ENCODE data around the gene RNF213. TPM values are rescaled to one million over a fixed set of nuclear protein-coding genes. Genes with fewer than 3 reads are reported as not detected.

The RNF213 gene
- total RNA-seq, 1 experiment from 2014 or later: 70.5 TPM

GRCh38 chr17:80443498-80443897 is 182.8 kb downstream of the RNF213 start:
- no peaks in the 10 kb centered on the region; the same call in 1 of the 2 replicates for H3K4me1 Mint-ChIP-seq
- no peak overlapping the region for H3K4me3 Mint-ChIP-seq
- H3K9me3 Mint-ChIP-seq: no peaks in the 10 kb centered on the region
- ChIA-PET POLR2A (interaction anchor here (0.9 kb wide), 1 partner anchor 12 kb away, joined by 5 read pairs; no protein-coding TSS in a partner anchor), CTCF (interaction anchor here (1.0 to 2.5 kb wide), 2 partner anchors 16 to 545 kb away, joined by 5 to 12 read pairs; no protein-coding TSS in a partner anchor)
- no peak for TF ChIP-seq NFYB (CRISPR knock-in tag; conservative IDR thresholded peaks at IDR 0.05; ENCODE audit: low read depth)
- TF ChIP-seq NR3C1 (CRISPR knock-in tag; conservative IDR thresholded peaks at IDR 0.05; ENCODE audit: low read depth): no peak
- no peak for TF ChIP-seq ZNF219 (CRISPR knock-in tag; IDR thresholded peaks at IDR 0.05; ENCODE audit: borderline replicate concordance)
- TF ChIP-seq RORB (CRISPR knock-in tag; IDR thresholded peaks at IDR 0.05): no peak
- TF ChIP-seq ZNF138 (CRISPR knock-in tag; conservative IDR thresholded peaks at IDR 0.05): no peak
- TF ChIP-seq, protein P1, sequence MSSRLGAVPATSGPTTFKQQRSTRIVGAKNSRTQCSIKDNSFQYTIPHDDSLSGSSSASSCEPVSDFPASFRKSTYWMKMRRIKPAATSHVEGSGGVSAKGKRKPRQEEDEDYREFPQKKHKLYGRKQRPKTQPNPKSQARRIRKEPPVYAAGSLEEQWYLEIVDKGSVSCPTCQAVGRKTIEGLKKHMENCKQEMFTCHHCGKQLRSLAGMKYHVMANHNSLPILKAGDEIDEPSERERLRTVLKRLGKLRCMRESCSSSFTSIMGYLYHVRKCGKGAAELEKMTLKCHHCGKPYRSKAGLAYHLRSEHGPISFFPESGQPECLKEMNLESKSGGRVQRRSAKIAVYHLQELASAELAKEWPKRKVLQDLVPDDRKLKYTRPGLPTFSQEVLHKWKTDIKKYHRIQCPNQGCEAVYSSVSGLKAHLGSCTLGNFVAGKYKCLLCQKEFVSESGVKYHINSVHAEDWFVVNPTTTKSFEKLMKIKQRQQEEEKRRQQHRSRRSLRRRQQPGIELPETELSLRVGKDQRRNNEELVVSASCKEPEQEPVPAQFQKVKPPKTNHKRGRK (CRISPR knock-in tag; IDR thresholded peaks at IDR 0.05; ENCODE audit: borderline replicate concordance): no peak
- TF ChIP-seq SP1 (CRISPR knock-in tag; conservative IDR thresholded peaks at IDR 0.05): no peak
- no peak for TF ChIP-seq HMGA2 (CRISPR knock-in tag; IDR thresholded peaks at IDR 0.05)
- no peak for TF ChIP-seq ZNF425 (CRISPR knock-in tag; conservative IDR thresholded peaks at IDR 0.05)
- no peak for TF ChIP-seq ZNF317 (CRISPR knock-in tag; IDR thresholded peaks at IDR 0.05; ENCODE audit: borderline replicate concordance, low read depth)
- TF ChIP-seq ZNF281 (CRISPR knock-in tag; IDR thresholded peaks at IDR 0.05): no peak
- TF ChIP-seq OVOL2 (CRISPR knock-in tag; IDR thresholded peaks at IDR 0.05; ENCODE audit: borderline replicate concordance): no peak
- no peak for TF ChIP-seq ZNF396 (CRISPR knock-in tag; IDR thresholded peaks at IDR 0.05; ENCODE audit: borderline replicate concordance)
- no peak for TF ChIP-seq ZMAT4 (CRISPR knock-in tag; IDR thresholded peaks at IDR 0.05)
- TF ChIP-seq CREB1 (CRISPR knock-in tag; IDR thresholded peaks at IDR 0.05): no peak
- no peak for TF ChIP-seq ZNF671 (CRISPR knock-in tag; IDR thresholded peaks at IDR 0.05)
- TF ChIP-seq CBFB (CRISPR knock-in tag; IDR thresholded peaks at IDR 0.05; ENCODE audit: low read depth): no peak
- no peak for TF ChIP-seq NFATC4 (CRISPR knock-in tag; IDR thresholded peaks at IDR 0.05)
- TF ChIP-seq ETV6 (CRISPR knock-in tag; IDR thresholded peaks at IDR 0.05): no peak
- H3K36me3 Mint-ChIP-seq: no peaks in the 10 kb centered on the region
- H3K27me3 Mint-ChIP-seq (ENCODE audit: low read depth): peaks cover 8% of the 10 kb centered on the region
- H3K27ac Mint-ChIP-seq: no peak overlapping the region
- DNase-seq (ENCODE audit: low spot score) (no peak), ATAC-seq (no peak)

DNA sequence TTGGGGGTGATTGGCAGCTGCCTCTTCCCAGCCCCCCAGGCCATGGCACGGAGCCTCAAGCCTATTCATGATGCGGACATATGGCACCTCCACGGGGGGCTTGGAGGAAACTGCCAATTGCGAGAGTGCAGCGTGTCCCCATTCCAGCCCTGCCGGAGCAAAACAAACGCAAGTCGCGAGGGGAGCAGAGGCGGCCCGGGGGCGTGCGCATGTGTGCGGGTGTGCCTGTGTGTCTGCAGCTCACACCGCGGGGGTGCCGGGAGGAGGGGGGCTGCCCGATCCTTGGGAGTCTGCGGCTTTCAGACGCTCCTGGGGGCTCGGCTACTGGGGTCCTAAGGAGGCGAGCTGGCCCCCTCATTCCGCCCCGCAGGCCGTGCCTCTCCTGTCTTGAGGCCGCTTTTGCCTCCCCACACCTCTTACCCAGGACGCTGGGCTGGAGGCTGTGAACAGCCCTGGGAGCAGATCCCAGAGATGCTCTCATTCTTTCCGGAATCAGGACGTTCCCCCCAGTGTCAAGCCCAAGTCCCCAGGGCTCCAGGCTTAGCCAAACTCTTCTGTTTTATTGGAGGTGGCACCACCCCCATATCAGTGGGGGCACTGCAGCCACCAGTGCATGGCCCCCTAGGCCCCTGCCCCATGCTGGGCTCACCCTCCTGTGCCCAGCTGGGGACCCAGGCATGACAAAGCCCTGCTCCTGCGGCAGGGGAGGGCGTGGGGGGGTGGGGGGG is 183.4 kb downstream of the RNF213 start:
- Mint-ChIP-seq H3K36me3 (no peaks in the 10 kb centered on the region), H3K4me3 (no peak overlapping the region), H3K4me1 (no peaks in the 10 kb centered on the region; the same call in 1 of the 2 replicates), H3K9me3 (no peaks in the 10 kb centered on the region), H3K27me3 (ENCODE audit: low read depth) (peaks cover 8% of the 10 kb centered on the region), H3K27ac (no peak overlapping the region)
- TF ChIP-seq ZNF423 (CRISPR knock-in tag; IDR thresholded peaks at IDR 0.05) (peak; percentile 55; the same call in 1 of the 2 replicates), ZNF671 (CRISPR knock-in tag; IDR thresholded peaks at IDR 0.05) (no peak)
- ChIA-PET CTCF (interaction anchor here (2.5 kb wide), 1 partner anchor 17 kb away, joined by 12 read pairs; no protein-coding TSS in a partner anchor), POLR2A (no interaction called here)
- DNase-seq (ENCODE audit: low spot score) (peak; percentile 53), ATAC-seq (peak; percentile 42)

Measured in WTC11 (cell line).